ENCODE results near the gene C2CD4D. TPM values are rescaled to one million over a fixed set of nuclear protein-coding genes. Genes with fewer than 3 reads are reported as not detected.

The C2CD4D gene
- polyA plus RNA-seq, 1 experiment = not detected

DNA sequence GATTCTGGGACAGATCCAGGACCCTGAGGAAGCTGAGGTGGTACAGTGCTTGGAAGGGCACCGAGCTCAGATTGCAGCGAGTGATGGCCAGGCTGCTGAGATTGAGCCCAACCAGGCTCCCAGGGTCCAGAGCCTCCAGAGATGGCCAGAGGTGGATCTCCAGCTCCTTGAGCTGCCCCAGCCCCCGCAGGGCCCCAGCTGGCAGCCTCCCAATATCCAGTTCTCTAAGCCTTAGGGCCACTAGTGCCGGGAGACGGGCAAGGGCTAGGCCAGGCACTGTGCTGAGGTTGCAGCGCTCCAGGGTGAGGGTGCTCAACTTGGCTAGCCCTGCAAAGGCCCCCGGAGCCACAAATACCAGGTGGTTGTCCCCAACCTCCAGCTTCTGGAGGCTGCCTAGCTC is 37.8 kb downstream of the C2CD4D start:
- ChIA-PET POLR2A (no interaction called here), CTCF (interaction anchor here (0.9 kb wide), 1 partner anchor 22 kb away, joined by 3 read pairs; no protein-coding TSS in a partner anchor)
- TF ChIP-seq, protein P1, sequence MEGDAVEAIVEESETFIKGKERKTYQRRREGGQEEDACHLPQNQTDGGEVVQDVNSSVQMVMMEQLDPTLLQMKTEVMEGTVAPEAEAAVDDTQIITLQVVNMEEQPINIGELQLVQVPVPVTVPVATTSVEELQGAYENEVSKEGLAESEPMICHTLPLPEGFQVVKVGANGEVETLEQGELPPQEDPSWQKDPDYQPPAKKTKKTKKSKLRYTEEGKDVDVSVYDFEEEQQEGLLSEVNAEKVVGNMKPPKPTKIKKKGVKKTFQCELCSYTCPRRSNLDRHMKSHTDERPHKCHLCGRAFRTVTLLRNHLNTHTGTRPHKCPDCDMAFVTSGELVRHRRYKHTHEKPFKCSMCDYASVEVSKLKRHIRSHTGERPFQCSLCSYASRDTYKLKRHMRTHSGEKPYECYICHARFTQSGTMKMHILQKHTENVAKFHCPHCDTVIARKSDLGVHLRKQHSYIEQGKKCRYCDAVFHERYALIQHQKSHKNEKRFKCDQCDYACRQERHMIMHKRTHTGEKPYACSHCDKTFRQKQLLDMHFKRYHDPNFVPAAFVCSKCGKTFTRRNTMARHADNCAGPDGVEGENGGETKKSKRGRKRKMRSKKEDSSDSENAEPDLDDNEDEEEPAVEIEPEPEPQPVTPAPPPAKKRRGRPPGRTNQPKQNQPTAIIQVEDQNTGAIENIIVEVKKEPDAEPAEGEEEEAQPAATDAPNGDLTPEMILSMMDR (IDR thresholded peaks at IDR 0.05; ENCODE audit: insufficient read depth, low read depth, low read length) = no peak

DNA sequence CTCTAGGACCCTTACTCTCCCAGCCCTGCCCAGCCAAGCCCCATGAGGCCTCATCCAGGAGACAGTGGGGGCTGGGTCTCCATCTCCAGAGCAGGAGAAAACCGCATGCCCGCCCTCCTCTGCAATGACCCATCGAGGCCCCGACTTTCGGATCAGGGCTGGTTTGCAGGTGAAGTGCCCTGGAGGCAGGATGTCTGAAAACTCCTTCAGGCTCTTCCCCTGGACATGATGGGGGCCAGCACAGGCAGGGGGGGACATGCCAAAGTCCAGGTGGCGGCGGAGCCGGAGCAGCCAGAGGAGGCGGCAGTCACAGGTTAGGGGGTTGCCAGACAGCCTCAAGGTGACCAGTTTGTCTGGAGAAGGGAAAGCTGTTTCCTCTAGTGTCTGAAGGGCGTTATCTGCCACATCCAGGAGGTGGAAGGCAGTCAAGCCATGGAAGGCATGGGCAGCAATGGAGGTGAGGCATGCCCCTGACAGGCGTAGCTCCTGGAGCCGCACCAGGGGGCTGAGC is 38.3 kb downstream of the C2CD4D start:
- TF ChIP-seq, protein P1 (IDR thresholded peaks at IDR 0.05; ENCODE audit: insufficient read depth, low read depth, low read length) = no peak
- ChIA-PET POLR2A (no interaction called here), CTCF (interaction anchor here (0.9 kb wide), 1 partner anchor 22 kb away, joined by 3 read pairs; no protein-coding TSS in a partner anchor)
- no peak overlapping the region for H3K4me3 ChIP-seq (ENCODE audit: low read depth, low read length)
- no peak for DNase-seq (ENCODE audit: low read depth)
- no peaks in the 10 kb centered on the region for H3K36me3 ChIP-seq (ENCODE audit: control insufficient read depth, insufficient read depth, low read length)
- peaks cover 37% of the 10 kb centered on the region for H3K27me3 ChIP-seq (ENCODE audit: control insufficient read depth, insufficient read depth, low read length)

More for the DNA sequence above, 37.8 kb downstream of the C2CD4D start:
- DNase-seq (ENCODE audit: low read depth) = no peak
- peaks cover 37% of the 10 kb centered on the region for H3K27me3 ChIP-seq (ENCODE audit: control insufficient read depth, insufficient read depth, low read length)
- H3K36me3 ChIP-seq (ENCODE audit: control insufficient read depth, insufficient read depth, low read length) = no peaks in the 10 kb centered on the region
- no peak overlapping the region for H3K4me3 ChIP-seq (ENCODE audit: low read depth, low read length)

DNA sequence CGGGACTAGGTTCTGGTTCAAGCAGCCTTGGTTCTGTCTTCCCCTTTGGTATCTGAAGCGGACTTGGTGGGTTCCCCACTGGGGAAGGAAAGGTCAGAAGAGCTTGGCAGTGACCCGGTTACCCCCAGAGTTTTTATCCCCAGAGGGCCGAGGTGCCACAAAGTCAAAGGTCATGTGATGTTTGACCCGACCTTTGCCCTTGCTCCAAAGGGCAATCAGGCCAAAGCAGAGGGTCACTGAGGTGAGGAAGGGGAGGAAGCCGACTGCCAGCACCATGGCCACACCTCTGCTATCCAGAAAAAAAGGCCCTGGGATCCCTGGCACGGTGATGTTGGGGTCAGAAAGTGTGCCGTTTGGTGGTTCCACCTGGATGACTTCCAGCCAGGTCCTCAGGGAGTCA is 38.8 kb downstream of the C2CD4D start:
- POLR2A ChIA-PET = interaction anchor here (0.6 kb wide), 1 partner anchor 86 kb away, joined by 7 read pairs; no protein-coding TSS in a partner anchor
- Histone ChIP-seq H3K4me3 (ENCODE audit: low read depth, low read length) (no peak overlapping the region), H3K27me3 (ENCODE audit: control insufficient read depth, insufficient read depth, low read length) (peaks cover 33% of the 10 kb centered on the region), H3K36me3 (ENCODE audit: control insufficient read depth, insufficient read depth, low read length) (no peaks in the 10 kb centered on the region)
- TF ChIP-seq, protein P1 (IDR thresholded peaks at IDR 0.05; ENCODE audit: insufficient read depth, low read depth, low read length) = no peak
- no peak for DNase-seq (ENCODE audit: low read depth)
- CTCF ChIA-PET = no interaction called here

DNA sequence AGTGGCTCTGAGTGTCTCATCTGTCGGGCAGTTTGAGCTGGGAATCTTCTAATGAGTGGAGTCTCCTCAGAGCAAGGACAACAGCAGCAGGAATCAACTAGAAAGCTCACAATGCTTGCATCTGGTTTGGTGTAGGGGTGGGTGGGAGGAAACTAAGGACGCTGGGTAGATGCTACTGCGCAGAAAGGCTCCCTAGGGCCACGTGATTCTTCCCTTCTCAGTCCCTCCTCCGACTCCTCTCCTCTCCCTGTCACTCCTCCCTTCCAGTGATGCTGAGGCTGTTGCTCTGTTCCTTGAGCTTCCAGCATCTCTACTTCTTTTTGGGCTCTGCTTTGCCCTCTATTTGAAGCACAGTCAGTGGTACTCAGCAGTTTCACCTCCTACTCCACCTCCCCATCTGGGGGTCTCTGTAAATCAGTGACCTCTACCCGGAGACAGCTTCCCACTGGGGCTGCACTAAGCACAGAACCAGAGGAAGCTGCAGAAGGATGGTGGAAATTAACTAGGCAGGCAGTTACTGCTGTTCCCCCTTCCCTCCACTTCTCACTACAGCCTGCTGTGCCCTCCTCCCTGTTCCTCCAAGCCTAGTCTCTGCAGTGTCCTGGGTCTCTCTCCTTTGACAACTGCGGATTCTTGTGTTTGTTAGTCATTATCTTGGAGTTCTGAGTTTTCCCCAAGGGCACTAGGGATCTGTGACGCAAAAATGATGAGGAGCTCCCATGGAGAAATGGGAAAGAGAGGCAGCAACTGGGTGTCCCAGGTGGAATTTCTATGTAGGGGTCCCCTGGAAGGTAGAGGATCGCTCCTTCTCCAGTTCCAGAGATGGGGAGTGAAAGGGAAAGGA is 40.2 kb downstream of the C2CD4D start:
- Histone ChIP-seq H3K4me3 (ENCODE audit: low read depth, low read length) (no peak overlapping the region), H3K36me3 (ENCODE audit: control insufficient read depth, insufficient read depth, low read length) (no peaks in the 10 kb centered on the region), H3K27me3 (ENCODE audit: control insufficient read depth, insufficient read depth, low read length) (peaks cover 32% of the 10 kb centered on the region)
- TF ChIP-seq, protein P1 (IDR thresholded peaks at IDR 0.05; ENCODE audit: insufficient read depth, low read depth, low read length) = no peak
- CTCF ChIA-PET = interaction anchor here (0.9 to 1.8 kb wide), 2 partner anchors 10 to 99 kb away, joined by 3 to 4 read pairs; partner anchors contain the start of gene TDRKH
- POLR2A ChIA-PET = no interaction called here
- no peak for DNase-seq (ENCODE audit: low read depth)

DNA sequence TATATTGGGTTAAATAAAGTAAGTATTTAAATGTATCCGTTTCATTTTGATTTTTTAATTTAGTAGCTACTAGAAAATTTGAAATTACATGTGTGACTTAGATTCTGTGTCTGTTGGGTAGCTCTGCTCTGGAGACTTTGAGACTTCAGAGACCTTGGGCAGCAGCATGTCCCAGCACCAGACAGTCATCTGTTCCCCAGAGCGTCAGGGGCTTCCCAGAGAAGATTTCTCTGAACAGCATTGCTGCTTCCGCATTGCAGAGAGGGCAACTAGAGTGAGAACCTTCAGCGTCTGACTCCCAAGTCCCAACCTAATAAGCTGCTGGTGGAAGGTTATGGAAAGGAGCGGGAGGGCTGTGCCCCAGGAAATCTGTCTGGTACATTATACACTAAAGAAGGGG is 41.0 kb downstream of the C2CD4D start:
- Histone ChIP-seq H3K36me3 (ENCODE audit: control insufficient read depth, insufficient read depth, low read length) (no peaks in the 10 kb centered on the region), H3K27me3 (ENCODE audit: control insufficient read depth, insufficient read depth, low read length) (peaks cover 26% of the 10 kb centered on the region), H3K4me3 (ENCODE audit: low read depth, low read length) (no peak overlapping the region)
- ChIA-PET CTCF (interaction anchor here (0.9 to 1.8 kb wide), 2 partner anchors 9 to 100 kb away, joined by 3 to 4 read pairs; partner anchors contain the start of gene TDRKH), POLR2A (no interaction called here)
- TF ChIP-seq, protein P1 (IDR thresholded peaks at IDR 0.05; ENCODE audit: insufficient read depth, low read depth, low read length) = no peak
- DNase-seq (ENCODE audit: low read depth) = no peak
